Measurements from ENCODE around the gene ACTRT2. TPM values are rescaled to one million over a fixed set of nuclear protein-coding genes. Genes with fewer than 3 reads are reported as not detected.

Gene ACTRT2
- total RNA-seq, 1 experiment from 2014 or later = not detected

- Histone ChIP-seq H2BK15ac (ENCODE audit: low read depth, low read length) (no peak overlapping the region), H3K79me1 (ENCODE audit: insufficient read depth, low read depth, low read length, poor library complexity, severe bottlenecking) (no peaks in the 10 kb centered on the region), H3K9me3 (ENCODE audit: control insufficient read depth, low read depth, low read length) (peaks cover 8% of the 10 kb centered on the region), H4K8ac (replicated peaks; ENCODE audit: insufficient read length, low read depth, low read length) (no peak overlapping the region), H3K9ac (ENCODE audit: extremely low read depth, insufficient read length, low read length) (no peak overlapping the region), H2BK12ac (ENCODE audit: insufficient read length, low read depth, low read length) (no peak overlapping the region), H2BK20ac (ENCODE audit: low read depth, low read length, poor library complexity, severe bottlenecking) (no peak overlapping the region), H3K56ac (ENCODE audit: insufficient read length, low read depth, low read length) (no peak overlapping the region), H2BK120ac (ENCODE audit: low read depth, low read length, poor library complexity, severe bottlenecking) (no peak overlapping the region), H3K23me2 (ENCODE audit: insufficient read length, low read depth, low read length, poor library complexity, severe bottlenecking) (no peaks in the 10 kb centered on the region), H2AFZ (ENCODE audit: low read length) (no peak overlapping the region), H4K91ac (ENCODE audit: insufficient read length, low read depth, low read length) (no peak overlapping the region), H3K4me1 (ENCODE audit: insufficient read depth, low read length) (no peaks in the 10 kb centered on the region), H2AK5ac (ENCODE audit: insufficient read length, low read length) (no peak overlapping the region), H3K79me2 (ENCODE audit: insufficient read depth, low read length) (no peaks in the 10 kb centered on the region), H3K14ac (ENCODE audit: insufficient read depth, low read length) (no peak overlapping the region), H3T11ph (ENCODE audit: low read length) (no peak overlapping the region), H3K18ac (ENCODE audit: insufficient read length, low read depth, low read length) (no peak overlapping the region), H2BK5ac (ENCODE audit: insufficient read length, low read length) (no peak overlapping the region), H3K4ac (ENCODE audit: low read depth, low read length) (no peak overlapping the region), H3K4me2 (ENCODE audit: insufficient read depth, insufficient read length, low read length) (no peak overlapping the region), H3K23ac (ENCODE audit: insufficient read length, low read depth, low read length) (no peak overlapping the region), H4K20me1 (ENCODE audit: control insufficient read depth, insufficient read depth, insufficient read length) (no peaks in the 10 kb centered on the region), H3K27me3 (ENCODE audit: insufficient read depth, low read length) (no peaks in the 10 kb centered on the region; the same call in 1 of the 2 replicates), H4K5ac (ENCODE audit: insufficient read length, low read depth, low read length) (no peak overlapping the region), H3K27ac (ENCODE audit: insufficient read length, low read depth, low read length) (no peak overlapping the region)
- WGBS (ENCODE audit: extremely low coverage, insufficient read length, low lambda C conversion rate) = no CpG with 5 or more reads among the region's 12 CpGs
- peak; percentile 10 for DNase-seq
- Mint-ChIP-seq H3K9me3 (peaks cover 4 to 28% of the 10 kb centered on the region in 2 experiments), H3K4me1 (no peaks in the 10 kb centered on the region), H3K4me3 (no peak overlapping the region), H3K27ac (no peak overlapping the region), H3K27me3 (ENCODE audit: low read depth) (peaks cover 38% of the 10 kb centered on the region), H3K36me3 (ENCODE audit: insufficient read depth in 1 of 3, low read depth in 3 of 3) (peaks cover 0 to 5% (median 0%) of the 10 kb centered on the region in 3 experiments; a peak in 3 of 7 replicates)
- no peak for TF ChIP-seq CTCF (conservative IDR thresholded peaks at IDR 0.05)
Measured at GRCh38 chr1:3054474-3054873, 33.2 kb downstream of the ACTRT2 start.
